Inflammatory macrophage treated with lipopolysaccharide for 4 hours (primary cell): Measurements from ENCODE around the gene MOV10.
A peak's percentile ranks its signal among the peaks of the same experiment; 100 is the strongest.

Experiments used
- DNase-seq: peaks from one replicate; pipeline ENCODE4 v3.0.0-alpha.2; 2020

MOV10 gene

DNA sequence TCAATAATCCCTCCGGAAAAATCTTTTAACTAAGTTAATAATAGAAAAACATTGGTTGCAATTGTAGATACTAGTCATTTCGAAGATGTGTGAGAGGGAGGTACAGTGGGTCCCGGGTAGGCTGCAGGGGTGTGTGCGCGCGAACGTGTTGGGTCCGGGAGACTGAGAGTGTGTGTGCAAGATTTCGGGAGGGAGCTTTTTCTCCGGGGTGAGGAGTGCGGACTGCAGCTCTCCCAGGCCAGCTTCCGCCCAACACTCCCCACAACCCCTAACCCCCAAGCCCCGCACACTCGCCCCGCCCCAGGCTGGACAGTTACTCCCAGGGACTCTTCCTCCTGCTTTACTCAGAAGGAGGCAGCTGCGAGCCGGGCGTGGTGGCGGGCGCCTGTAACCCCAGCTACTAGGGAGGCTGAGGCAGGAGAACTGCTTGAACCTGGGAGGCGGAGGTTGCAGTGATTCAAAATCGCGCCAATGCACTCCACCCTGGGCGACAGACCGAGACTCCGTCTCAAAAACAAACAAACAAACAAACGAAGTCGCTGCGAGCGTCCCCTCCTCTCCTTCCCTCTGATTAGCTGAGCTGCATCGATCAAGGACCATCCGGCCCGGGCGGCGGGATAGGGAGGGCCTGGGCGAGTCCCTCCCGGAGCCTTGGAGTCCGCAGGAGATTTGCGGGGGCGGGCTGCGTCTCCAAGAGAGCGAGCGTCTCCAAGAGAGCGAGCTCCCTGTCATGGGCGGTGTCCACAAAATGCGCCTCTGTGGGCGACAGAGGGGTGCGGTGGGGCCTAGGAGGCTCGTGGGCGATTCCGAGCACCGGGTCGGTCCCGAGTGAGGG is 68.9 kb downstream of the MOV10 start:
- peak; percentile 26 for DNase-seq

DNA sequence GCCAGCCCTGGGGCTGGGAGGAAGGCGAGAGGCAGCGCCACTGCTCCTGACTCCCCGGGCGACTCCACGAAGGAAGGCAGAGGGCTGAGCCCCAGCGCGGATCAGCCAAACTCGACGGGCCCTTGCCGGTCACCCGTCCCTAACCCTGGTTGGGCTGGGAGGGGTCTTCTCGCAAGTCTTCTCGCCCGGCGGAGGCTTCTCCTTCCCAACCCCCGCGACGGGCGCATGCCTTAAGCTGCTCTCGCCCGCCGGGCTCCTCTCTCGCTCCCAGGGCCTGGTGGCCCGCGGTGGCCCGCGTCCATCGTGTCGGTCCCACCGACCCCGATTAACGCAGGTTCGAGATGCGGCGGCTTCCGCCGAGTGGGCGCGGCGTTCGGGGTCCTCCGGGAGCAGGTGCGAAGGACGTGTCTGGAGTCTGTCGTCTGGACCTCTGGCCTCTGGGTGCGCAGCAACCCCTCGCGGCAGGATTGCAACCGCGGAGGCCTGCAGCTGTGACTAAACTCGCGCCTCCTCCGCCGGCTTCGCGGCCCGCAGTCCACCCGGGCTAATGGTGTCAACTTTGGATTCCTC is 69.6 kb downstream of the MOV10 start:
- peak; percentile 34 for DNase-seq

DNA sequence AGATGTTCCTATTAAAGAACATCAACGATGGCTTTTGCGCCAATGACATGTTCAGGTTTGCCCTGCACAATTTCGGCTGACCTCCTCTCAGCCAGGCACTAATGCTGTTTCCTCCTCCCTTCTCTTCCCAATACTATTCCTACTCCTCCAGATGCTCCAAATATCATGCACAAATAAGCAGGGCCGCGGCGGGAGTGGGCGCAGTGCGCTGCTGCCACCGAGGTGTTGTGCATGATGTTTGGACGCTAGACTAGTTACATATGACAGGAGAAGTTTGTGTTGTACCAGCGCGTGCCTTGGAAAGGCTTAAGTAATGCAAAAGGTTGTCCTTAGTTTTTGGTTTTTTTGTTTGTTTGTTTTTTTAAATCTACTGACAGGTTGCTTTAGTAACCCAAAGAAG is 73.9 kb downstream of the MOV10 start:
- no peak for DNase-seq
